HepG2 (cell line): Measurements from ENCODE around the gene MYH10. TPM values are rescaled to one million over a fixed set of nuclear protein-coding genes. Genes with fewer than 3 reads are reported as not detected.
A peak's percentile ranks its signal among the peaks of the same experiment; 100 is the strongest.

Source experiments
- ATF5 ChIP-seq: sonication (generic); formaldehyde crosslinking; IDR thresholded peaks from 2 replicates; pipeline ENCODE4 v1.4.0; 2020; ENCODE audit warnings: mild to moderate bottlenecking, low read depth, missing genetic modification reagents
- ATF6 ChIP-seq: sonication (generic); formaldehyde crosslinking; conservative IDR thresholded peaks from 2 replicates; pipeline ENCODE4 v1.4.0; 2020; ENCODE audit warnings: missing genetic modification reagents
- DMAP1 ChIP-seq: IDR thresholded peaks from 2 replicates; pipeline ENCODE4 v1.6.1; 2016
- IKZF4 ChIP-seq: sonication (generic); formaldehyde crosslinking; IDR thresholded peaks from 2 replicates; pipeline ENCODE4 v1.5.1; 2020; ENCODE audit warnings: borderline replicate concordance, mild to moderate bottlenecking, low read depth, missing genetic modification reagents; ENCODE audit errors: not compliant biosample characterization
- MED1 ChIP-seq: sonication (generic); formaldehyde crosslinking; IDR thresholded peaks from 2 replicates; pipeline ENCODE4 v1.4.0; 2020; ENCODE audit warnings: missing genetic modification reagents
- NFKBIZ ChIP-seq: IDR thresholded peaks from 2 replicates; pipeline ENCODE4 v1.6.1; 2018; ENCODE audit warnings: missing genetic modification reagents, missing compliant biosample characterization
- NR2F6 ChIP-seq, 2 experiments: IDR thresholded peaks; 2 replicates each; pipeline ENCODE4 v1.6.1; 2016; ENCODE audit warnings: antibody characterized with exemption in 1 of 2, mild to moderate bottlenecking in 1 of 2
- PAWR ChIP-seq: sonication (generic); formaldehyde crosslinking; IDR thresholded peaks from 2 replicates; pipeline ENCODE4 v1.4.0; 2020; ENCODE audit warnings: missing genetic modification reagents, mild to moderate bottlenecking, borderline replicate concordance
- PRMT3 ChIP-seq: sonication (generic); formaldehyde crosslinking; IDR thresholded peaks from 2 replicates; pipeline ENCODE4 v1.8.1; 2022; ENCODE audit warnings: low read depth, mild to moderate bottlenecking, moderate library complexity, missing genetic modification reagents, borderline replicate concordance
- RXRA ChIP-seq: sonication (generic); formaldehyde crosslinking; IDR thresholded peaks from 2 replicates; pipeline ENCODE4 v1.5.1; 2020; ENCODE audit warnings: missing genetic modification reagents
- SALL1 ChIP-seq: sonication (generic); formaldehyde crosslinking; IDR thresholded peaks from 2 replicates; pipeline ENCODE4 v1.8.0; 2022; ENCODE audit warnings: mild to moderate bottlenecking, missing genetic modification reagents
- SMAD9 ChIP-seq: sonication (generic); formaldehyde crosslinking; IDR thresholded peaks from 2 replicates; pipeline ENCODE4 v1.5.1; 2020; ENCODE audit warnings: mild to moderate bottlenecking, missing genetic modification reagents
- SOX13 ChIP-seq, 3 experiments: fragments of 450-650 bp in 1 of 3; sonication (generic) in 1 of 3; formaldehyde crosslinking in 1 of 3; IDR thresholded peaks in 2 of 3; conservative IDR thresholded peaks in 1 of 3; 2 replicates each; pipeline versions ENCODE4 v1.5.0 to v1.6.1; 2016 to 2020; ENCODE audit warnings: antibody characterized with exemption in 1 of 3, mild to moderate bottlenecking in 1 of 3, missing compliant biosample characterization in 1 of 3, missing genetic modification reagents in 1 of 3, moderate library complexity in 1 of 3
- TEAD3 ChIP-seq: optimal IDR thresholded peaks from 2 replicates; pipeline ENCODE3; 2016; ENCODE audit warnings: borderline replicate concordance
- TRAFD1 ChIP-seq: sonication (generic); formaldehyde crosslinking; IDR thresholded peaks from 2 replicates; pipeline ENCODE4 v1.5.1; 2020; ENCODE audit warnings: missing genetic modification reagents, mild to moderate bottlenecking, borderline replicate concordance
- YEATS4 ChIP-seq: sonication (generic); formaldehyde crosslinking; IDR thresholded peaks from 2 replicates; pipeline ENCODE4 v1.4.0; 2020; ENCODE audit warnings: missing genetic modification reagents, borderline replicate concordance
- ZNF224 ChIP-seq: sonication (generic); formaldehyde crosslinking; IDR thresholded peaks from 2 replicates; pipeline ENCODE4 v1.5.0; 2020; ENCODE audit warnings: mild to moderate bottlenecking, missing genetic modification reagents
- ZNF333 ChIP-seq: sonication (generic); formaldehyde crosslinking; IDR thresholded peaks from 2 replicates; pipeline ENCODE4 v1.4.0; 2020; ENCODE audit warnings: mild to moderate bottlenecking, missing genetic modification reagents, borderline replicate concordance
- ZNF33A ChIP-seq: sonication (generic); formaldehyde crosslinking; IDR thresholded peaks from 2 replicates; pipeline ENCODE4 v1.5.1; 2020; ENCODE audit warnings: missing genetic modification reagents, mild to moderate bottlenecking, moderate library complexity, borderline replicate concordance
- ZNF562 ChIP-seq: sonication (generic); formaldehyde crosslinking; IDR thresholded peaks from 2 replicates; pipeline ENCODE4 v1.8.0; 2022; ENCODE audit warnings: missing genetic modification reagents, borderline replicate concordance
- ZNF563 ChIP-seq: sonication (generic); formaldehyde crosslinking; IDR thresholded peaks from 2 replicates; pipeline ENCODE4 v1.8.0; 2022; ENCODE audit warnings: mild to moderate bottlenecking, moderate library complexity, missing genetic modification reagents
- ZNF616 ChIP-seq: sonication (generic); formaldehyde crosslinking; IDR thresholded peaks from 2 replicates; pipeline ENCODE4 v1.5.0; 2020; ENCODE audit warnings: low read depth, mild to moderate bottlenecking, missing genetic modification reagents
- ZNF780A ChIP-seq: sonication (generic); formaldehyde crosslinking; IDR thresholded peaks from 2 replicates; pipeline ENCODE4 v1.8.0; 2022; ENCODE audit warnings: mild to moderate bottlenecking, missing genetic modification reagents, moderate library complexity
- ZNF879 ChIP-seq: sonication (generic); formaldehyde crosslinking; IDR thresholded peaks from 2 replicates; pipeline ENCODE4 v1.8.1; 2023; ENCODE audit warnings: missing genetic modification reagents
- ZSCAN9 ChIP-seq: IDR thresholded peaks from 2 replicates; pipeline ENCODE4 v1.6.1; 2016; ENCODE audit warnings: borderline replicate concordance
- polyA plus RNA-seq, 8 experiments: library from polyadenylated mRNA; depleted of rRNA in 3 of 8; stranded (reverse) in 7 of 8; unstranded in 1 of 8; fragments of >200 nt; fragmentation: Illumina TruSeq in 4 of 8; extraction: Trizol in 4 of 8; gene quantifications; 2 replicates each; pipeline versions ENCODE4 v1.2.1 to v1.2.3, GENCODE V29; 2011 to 2016; ENCODE audit warnings: low read depth in 4 of 8, missing spikeins in 1 of 8, mixed read lengths in 1 of 8; ENCODE audit not compliant: insufficient read depth in 1 of 8
- total RNA-seq, 5 experiments: library from RNA; depleted of rRNA; stranded (reverse); fragments of >200 nt; fragmentation: Illumina TruSeq; extraction: Trizol; gene quantifications; 2 replicates each; pipeline ENCODE4 v1.2.3, GENCODE V29; 2016; ENCODE audit warnings: low read depth in 1 of 5
- TF ChIP-seq, protein P1 (sequence below): sonication (generic); formaldehyde crosslinking; IDR thresholded peaks from 2 replicates; pipeline ENCODE4 v1.8.1; 2023; ENCODE audit warnings: mild to moderate bottlenecking, moderate library complexity, missing genetic modification reagents

Gene MYH10
- total and polyA plus RNA-seq, 2 of the 13 experiments (the other 11 are each of a cell fraction or from before 2014, with no cell fraction given) = 43.4 to 68.6 TPM

DNA sequence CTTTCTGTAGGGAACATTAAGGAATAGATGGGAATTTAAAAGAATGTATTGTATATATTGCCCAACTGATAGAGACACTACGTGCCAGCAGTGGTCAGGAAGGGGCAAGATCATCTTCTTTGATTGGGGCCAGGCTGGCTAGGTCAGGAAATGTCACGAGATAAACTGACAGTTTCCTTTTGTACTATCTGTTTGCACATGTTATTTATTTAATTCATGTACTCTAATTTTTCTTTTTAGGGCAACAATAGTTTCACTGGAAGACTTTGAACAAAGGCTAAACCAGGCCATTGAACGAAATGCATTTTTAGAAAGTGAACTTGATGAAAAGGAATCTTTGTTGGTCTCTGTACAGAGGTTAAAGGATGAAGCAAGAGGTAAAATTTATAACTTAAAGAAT lies 182.2 kb downstream of the MYH10 start (continued):
- no peak for TF ChIP-seq ZNF780A (CRISPR knock-in tag)
- TF ChIP-seq ZNF333 (CRISPR knock-in tag) = no peak
- peak; percentile 36 for TF ChIP-seq TEAD3 (CRISPR knock-in tag)
- no peak for TF ChIP-seq PRMT3 (CRISPR knock-in tag)
- TF ChIP-seq ZSCAN9 (CRISPR knock-in tag) = no peak
- TF ChIP-seq, protein P1, sequence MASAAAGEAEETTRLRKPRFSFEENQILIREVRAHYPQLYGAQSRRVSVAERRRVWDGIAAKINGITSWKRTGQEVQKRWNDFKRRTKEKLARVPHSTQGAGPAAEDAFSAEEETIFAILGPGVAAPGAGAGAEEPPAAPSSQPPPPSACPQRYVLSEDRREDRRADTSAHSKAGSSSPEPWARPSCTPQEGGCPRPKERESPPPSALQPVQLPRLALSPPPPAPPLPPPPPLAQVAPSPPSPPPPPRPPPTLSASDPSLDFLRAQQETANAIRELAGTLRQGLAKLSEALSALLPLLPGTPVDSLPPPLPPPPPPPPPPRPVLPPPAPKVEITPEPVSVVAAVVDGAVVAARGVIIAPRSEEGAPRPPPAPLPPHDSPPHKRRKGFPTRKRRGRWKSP (CRISPR knock-in tag) = no peak; the same call in 1 of the 2 replicates
- no peak for TF ChIP-seq TRAFD1
- TF ChIP-seq ZNF563 = no peak
- no peak for TF ChIP-seq ATF5 (CRISPR knock-in tag)
- TF ChIP-seq ATF6 (CRISPR knock-in tag) = no peak
- peak; percentile 34; the same call in 1 of the 2 replicates for TF ChIP-seq MED1 (CRISPR knock-in tag)
- TF ChIP-seq ZNF562 (CRISPR knock-in tag) = no peak
- no peak for TF ChIP-seq SMAD9 (CRISPR knock-in tag)
- TF ChIP-seq SOX13 (IDR thresholded peaks at IDR 0.05) = peak; percentile 86
- peak in 1 of 2 experiments; percentile 97; a peak in 2 of 4 replicates for TF ChIP-seq SOX13 (CRISPR knock-in tag; conservative IDR thresholded peaks at IDR 0.05 in 1 of 2, IDR thresholded peaks at IDR 0.05 in 1 of 2)
- no peak for TF ChIP-seq PAWR (CRISPR knock-in tag)
- TF ChIP-seq RXRA (CRISPR knock-in tag) = peak; percentile 64; the same call in 1 of the 2 replicates
- TF ChIP-seq NFKBIZ (CRISPR knock-in tag) = no peak
- TF ChIP-seq ZNF616 (CRISPR knock-in tag) = no peak
- peak; percentile 48; the same call in 1 of the 2 replicates for TF ChIP-seq SALL1 (CRISPR knock-in tag)
- no peak for TF ChIP-seq ZNF33A (CRISPR knock-in tag)
- TF ChIP-seq ZNF224 (CRISPR knock-in tag) = no peak
- TF ChIP-seq NR2F6 (IDR thresholded peaks at IDR 0.05) = peak; percentile 81
- TF ChIP-seq NR2F6 (CRISPR knock-in tag; IDR thresholded peaks at IDR 0.05) = peak; percentile 75
- no peak for TF ChIP-seq DMAP1 (CRISPR knock-in tag)
- no peak for TF ChIP-seq IKZF4 (CRISPR knock-in tag)
- TF ChIP-seq ZNF879 (CRISPR knock-in tag) = no peak
- no peak for TF ChIP-seq YEATS4 (CRISPR knock-in tag)
